ENCODE data around the gene PRCC. TPM values are rescaled to one million over a fixed set of nuclear protein-coding genes. Genes with fewer than 3 reads are reported as not detected.

The PRCC gene
- polyA plus RNA-seq, 3 donors, result 26.7 to 37.1 (median 29.6) TPM

GRCh38 chr1:156838972-156839371 is 71.6 kb downstream of the PRCC start:
- H3K9ac ChIP-seq (ENCODE audit: insufficient read depth, low read length, poor library complexity, severe bottlenecking), result no peak overlapping the region
- no peak overlapping the region for H2AFZ ChIP-seq (ENCODE audit: insufficient read depth, low read depth, low read length, poor library complexity, severe bottlenecking)
- no peaks in the 10 kb centered on the region for H3K4me1 ChIP-seq (ENCODE audit: control insufficient read depth in 1 of 2, insufficient read depth in 2 of 2, low read length in 2 of 2)
- no peak overlapping the region for H3K27ac Mint-ChIP-seq
- H3K27ac ChIP-seq (ENCODE audit: low read depth in 1 of 2, low read length in 2 of 2), result no peak overlapping the region
- H3K9me3 ChIP-seq (replicated peaks in 1 of 2; ENCODE audit: control insufficient read depth in 1 of 2, insufficient read depth in 1 of 2, low read length in 2 of 2), result no peaks in the 10 kb centered on the region
- peak; percentile 92 for TF ChIP-seq CTCF (IDR thresholded peaks at IDR 0.05)
- no peaks in the 10 kb centered on the region for H3K36me3 ChIP-seq (replicated peaks in 1 of 2; ENCODE audit: control insufficient read depth in 1 of 2, insufficient read depth in 2 of 2, low read length in 2 of 2)
- intact Hi-C loops (cut with micrococcal nuclease), result no loop called here
- peaks cover 20 to 60% (median 32%) of the 10 kb centered on the region in 3 donors for H3K27me3 Mint-ChIP-seq (ENCODE audit: low read depth in 3 of 3)
- H4K20me1 ChIP-seq (ENCODE audit: insufficient read depth, low read length), result no peaks in the 10 kb centered on the region
- H3K27me3 ChIP-seq (ENCODE audit: control insufficient read depth in 2 of 2, insufficient read depth in 2 of 2, low read length in 2 of 2), result peaks cover 7 to 30% of the 10 kb centered on the region in 2 donors
- peaks cover 0 to under 1% of the 10 kb centered on the region in 2 donors for H3K36me3 Mint-ChIP-seq
- peaks cover 0 to 2% (median 0%) of the 10 kb centered on the region in 7 donors for H3K9me3 Mint-ChIP-seq
- H3K79me2 ChIP-seq (ENCODE audit: insufficient read depth, low read length), result no peaks in the 10 kb centered on the region
- H3K4me3 ChIP-seq (replicated peaks in 1 of 3; ENCODE audit: low read depth in 2 of 3, low read length in 3 of 3), result no peak overlapping the region
- no peaks in the 10 kb centered on the region for H3K4me1 Mint-ChIP-seq
- no peak overlapping the region for H3K4me2 ChIP-seq (replicated peaks; ENCODE audit: extremely low read depth, low read length, poor library complexity, severe bottlenecking)
- DNase-seq, result peak in 2 of 3 donors; percentile 15 to 29
- 51% methylated on average over 6 of the region's 7 CpGs for WGBS (ENCODE audit: insufficient coverage)
- H3K4me3 Mint-ChIP-seq, result no peak overlapping the region

- no peak for DNase-seq
These were observed 72.2 kb downstream of the PRCC start for GRCh38 chr1:156839426-156840109.

More at GRCh38 chr1:156839426-156840109, 72.2 kb downstream of the PRCC start:
- Histone ChIP-seq H3K9ac (ENCODE audit: insufficient read depth, low read length, poor library complexity, severe bottlenecking) (no peak overlapping the region), H3K79me2 (ENCODE audit: insufficient read depth, low read length) (no peaks in the 10 kb centered on the region), H3K27me3 (ENCODE audit: control insufficient read depth in 2 of 2, insufficient read depth in 2 of 2, low read length in 2 of 2) (peaks cover 9 to 31% of the 10 kb centered on the region in 2 donors), H3K9me3 (replicated peaks in 1 of 2; ENCODE audit: control insufficient read depth in 1 of 2, insufficient read depth in 1 of 2, low read length in 2 of 2) (no peaks in the 10 kb centered on the region), H3K4me1 (ENCODE audit: control insufficient read depth in 1 of 2, insufficient read depth in 2 of 2, low read length in 2 of 2) (no peaks in the 10 kb centered on the region), H3K4me3 (replicated peaks in 1 of 3; ENCODE audit: low read depth in 2 of 3, low read length in 3 of 3) (no peak overlapping the region), H3K36me3 (replicated peaks in 1 of 2; ENCODE audit: control insufficient read depth in 1 of 2, insufficient read depth in 2 of 2, low read length in 2 of 2) (no peaks in the 10 kb centered on the region), H2AFZ (ENCODE audit: insufficient read depth, low read depth, low read length, poor library complexity, severe bottlenecking) (no peak overlapping the region), H3K4me2 (replicated peaks; ENCODE audit: extremely low read depth, low read length, poor library complexity, severe bottlenecking) (no peak overlapping the region), H3K27ac (ENCODE audit: low read depth in 1 of 2, low read length in 2 of 2) (no peak overlapping the region), H4K20me1 (ENCODE audit: insufficient read depth, low read length) (no peaks in the 10 kb centered on the region)
- H3K4me3 Mint-ChIP-seq, result no peak overlapping the region
- H3K9me3 Mint-ChIP-seq, result peaks cover 0 to 3% (median 0%) of the 10 kb centered on the region in 7 donors
- H3K27ac Mint-ChIP-seq, result peak overlapping the region in 1 of 7 donors; percentile 9
- WGBS (ENCODE audit: insufficient coverage), result 39% methylated on average over 7 of the region's 9 CpGs
- peaks cover 25 to 62% (median 36%) of the 10 kb centered on the region in 3 donors for H3K27me3 Mint-ChIP-seq (ENCODE audit: low read depth in 3 of 3)
- no peak for TF ChIP-seq CTCF (IDR thresholded peaks at IDR 0.05)
- peaks cover 0 to 1% of the 10 kb centered on the region in 2 donors for H3K36me3 Mint-ChIP-seq
- intact Hi-C loops (cut with micrococcal nuclease), result no loop called here
- no peaks in the 10 kb centered on the region for H3K4me1 Mint-ChIP-seq
